Peyer's patch (tissue), 4 donors: ENCODE results near the gene BSPRY.

Experiments used
- POLR2A ChIP-seq, 2 donors: fragments of 450-650 bp; IDR thresholded peaks; one replicate each; pipeline ENCODE4 v1.5.1; 2017; ENCODE audit warnings: antibody characterized with exemption in 2 of 2, mild to moderate bottlenecking in 2 of 2, moderate library complexity in 2 of 2
- TF ChIP-seq, protein P1 (sequence below), 6 experiments: fragments of 450-650 bp in 4 of 6; fragments of 200-600 bp in 2 of 6; sonication (generic) in 1 of 6; IDR thresholded peaks; one replicate each; pipeline ENCODE4 v1.5.1; 2017 to 2019; ENCODE audit warnings: antibody characterized with exemption in 6 of 6, mild to moderate bottlenecking in 3 of 6, moderate library complexity in 1 of 6

DNA sequence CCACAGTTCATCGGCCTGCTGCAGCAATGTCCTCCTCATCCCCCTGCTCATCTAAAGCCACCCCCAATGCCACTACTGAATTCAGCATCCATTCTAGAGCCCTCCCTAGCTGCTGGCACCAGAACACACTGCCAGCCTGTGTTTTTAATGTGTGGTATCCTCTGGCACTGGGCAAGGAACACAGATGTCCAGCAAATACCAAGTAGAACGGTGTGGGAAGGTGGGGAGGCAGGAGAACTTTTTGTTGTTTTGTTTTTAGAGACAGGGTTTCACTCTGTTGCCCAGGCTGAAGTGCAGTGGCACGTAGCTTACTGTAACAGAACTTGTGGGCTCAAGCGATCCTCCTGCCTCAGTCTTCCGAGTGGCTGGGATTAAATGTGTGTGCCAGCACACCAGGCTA, 22.7 kb downstream of the BSPRY start:
- TF ChIP-seq POLR2A (IDR thresholded peaks at IDR 0.05) = no peak
- TF ChIP-seq, protein P1, sequence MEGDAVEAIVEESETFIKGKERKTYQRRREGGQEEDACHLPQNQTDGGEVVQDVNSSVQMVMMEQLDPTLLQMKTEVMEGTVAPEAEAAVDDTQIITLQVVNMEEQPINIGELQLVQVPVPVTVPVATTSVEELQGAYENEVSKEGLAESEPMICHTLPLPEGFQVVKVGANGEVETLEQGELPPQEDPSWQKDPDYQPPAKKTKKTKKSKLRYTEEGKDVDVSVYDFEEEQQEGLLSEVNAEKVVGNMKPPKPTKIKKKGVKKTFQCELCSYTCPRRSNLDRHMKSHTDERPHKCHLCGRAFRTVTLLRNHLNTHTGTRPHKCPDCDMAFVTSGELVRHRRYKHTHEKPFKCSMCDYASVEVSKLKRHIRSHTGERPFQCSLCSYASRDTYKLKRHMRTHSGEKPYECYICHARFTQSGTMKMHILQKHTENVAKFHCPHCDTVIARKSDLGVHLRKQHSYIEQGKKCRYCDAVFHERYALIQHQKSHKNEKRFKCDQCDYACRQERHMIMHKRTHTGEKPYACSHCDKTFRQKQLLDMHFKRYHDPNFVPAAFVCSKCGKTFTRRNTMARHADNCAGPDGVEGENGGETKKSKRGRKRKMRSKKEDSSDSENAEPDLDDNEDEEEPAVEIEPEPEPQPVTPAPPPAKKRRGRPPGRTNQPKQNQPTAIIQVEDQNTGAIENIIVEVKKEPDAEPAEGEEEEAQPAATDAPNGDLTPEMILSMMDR (IDR thresholded peaks at IDR 0.05) = no peak
